T-helper 2 cell (primary cell): ENCODE results near the gene ZNF81.
"Not testable (repeated sequence)": the region's sequence is repeated elsewhere in the genome, so short reads cannot be mapped to it uniquely, and the experiment has no call there.

Source experiments
- DNase-seq, 5 experiments: peaks; one replicate each; pipeline versions ENCODE4 v3.0.0 to v3.0.0-alpha.2; 2012 to 2022

ZNF81 gene

DNA sequence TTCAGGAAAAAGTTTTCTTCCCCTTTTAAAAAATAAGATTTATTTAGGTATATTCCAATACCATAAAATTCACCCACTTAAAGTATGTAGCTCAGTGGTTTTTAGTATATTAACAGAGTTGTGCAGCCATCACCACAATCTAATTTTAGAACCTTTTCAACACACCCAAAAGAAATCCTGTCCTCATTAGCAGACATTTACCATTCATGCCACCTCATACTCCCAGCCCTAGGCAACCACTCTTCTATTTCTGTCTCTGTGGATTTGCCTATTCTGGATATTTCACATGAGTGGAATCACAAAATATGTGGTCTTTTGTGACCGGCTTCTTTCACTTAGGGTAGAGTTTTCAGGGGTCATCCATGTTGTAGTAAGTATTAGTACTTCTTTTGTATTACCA is 7.4 kb downstream of the ZNF81 start:
- no peak for DNase-seq

DNA sequence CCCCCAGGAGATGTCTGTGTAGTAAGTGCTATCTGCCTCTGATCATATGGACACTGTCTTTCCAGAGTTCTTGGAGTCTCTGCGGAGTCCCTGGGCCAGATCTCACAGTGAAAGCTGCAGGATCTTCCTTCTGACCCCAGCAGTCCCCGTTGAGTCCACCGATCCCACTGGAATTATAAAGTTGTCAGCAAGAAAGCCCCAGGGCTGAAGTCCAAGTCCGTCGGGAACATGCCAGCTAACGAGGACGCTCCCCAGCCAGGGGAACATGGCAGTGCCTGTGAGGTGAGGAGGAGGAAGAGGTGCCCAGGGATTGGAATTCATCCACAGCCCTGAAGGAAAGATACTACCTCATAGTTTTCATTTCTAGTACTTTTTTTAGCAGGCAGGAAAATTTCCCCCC is 9.3 kb downstream of the ZNF81 start:
- no peak for DNase-seq

DNA sequence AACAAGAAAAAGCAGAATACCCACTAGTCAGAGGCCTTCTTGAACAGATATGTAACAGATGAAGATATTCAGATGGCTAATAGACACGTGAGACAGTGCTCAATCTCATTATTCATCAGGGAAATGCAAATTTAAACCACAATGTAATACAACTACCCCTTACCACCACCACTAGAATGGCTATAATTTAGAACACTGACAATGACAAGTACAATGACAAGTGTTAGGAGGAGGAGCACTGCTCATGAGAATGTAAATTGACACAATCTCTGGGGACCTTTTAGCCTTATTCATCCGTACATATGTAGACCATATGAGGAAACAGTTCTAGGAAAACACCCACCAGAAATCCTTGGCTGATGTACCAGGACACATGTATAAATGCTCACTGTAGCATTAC is 13.1 kb downstream of the ZNF81 start:
- DNase-seq = no peak

DNA sequence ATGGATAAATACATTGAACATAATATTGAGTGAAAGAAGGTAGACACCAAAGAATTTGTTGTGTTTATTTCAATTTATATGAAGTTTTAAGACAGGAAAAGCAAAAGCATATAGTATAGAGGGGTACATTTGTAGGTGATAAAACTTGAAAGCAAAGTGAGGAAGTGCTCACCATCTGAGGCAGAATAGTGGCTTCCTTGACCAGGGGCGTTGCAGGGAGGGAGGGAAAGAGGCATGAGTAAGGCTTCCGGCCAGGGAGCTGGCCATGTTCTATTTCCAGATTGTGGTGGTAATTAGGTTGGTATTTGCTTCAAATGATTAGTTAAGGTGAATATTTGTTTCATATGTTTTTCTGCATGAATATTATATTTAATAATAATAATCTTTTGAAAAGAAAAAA is 13.7 kb downstream of the ZNF81 start:
- not testable (repeated sequence) for DNase-seq

DNA sequence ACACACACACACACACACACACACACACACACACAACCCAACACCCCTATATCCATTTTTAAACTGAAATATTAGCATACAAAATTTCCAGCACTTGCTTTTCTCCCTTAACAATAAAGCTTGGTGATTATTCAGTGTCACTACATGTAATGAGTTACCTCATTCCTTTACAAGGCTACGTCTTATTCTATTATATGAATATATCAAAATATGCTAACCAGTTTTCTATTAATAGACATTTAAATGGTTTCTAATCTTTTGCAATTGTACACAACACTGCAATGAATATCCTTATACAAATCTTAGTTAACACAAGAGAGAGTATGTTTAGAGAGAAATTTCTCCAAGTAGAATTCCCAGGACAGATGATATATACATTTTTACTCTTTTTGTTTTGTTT is 14.2 kb downstream of the ZNF81 start:
- DNase-seq = no peak

DNA sequence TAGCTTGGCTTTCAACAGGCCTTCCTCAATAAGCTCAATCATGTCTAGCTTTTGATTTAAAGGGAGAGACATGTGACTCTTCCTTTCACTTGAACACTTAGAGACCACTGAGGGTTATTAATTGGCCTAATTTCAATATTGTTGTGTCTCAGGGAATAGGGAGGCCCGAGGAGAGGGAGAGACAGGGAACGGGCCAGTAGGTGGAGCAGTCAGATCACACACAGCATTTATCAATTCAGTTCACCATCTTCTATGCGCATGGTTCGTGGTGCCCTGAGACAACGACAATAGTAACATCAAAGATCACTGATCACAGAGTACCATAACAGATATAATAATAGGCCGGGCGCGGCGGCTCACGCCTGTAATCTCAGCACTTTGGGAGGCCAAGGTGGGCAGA is 17.8 kb downstream of the ZNF81 start:
- peak in 2 of 5 experiments; percentile 7 to 17 for DNase-seq

DNA sequence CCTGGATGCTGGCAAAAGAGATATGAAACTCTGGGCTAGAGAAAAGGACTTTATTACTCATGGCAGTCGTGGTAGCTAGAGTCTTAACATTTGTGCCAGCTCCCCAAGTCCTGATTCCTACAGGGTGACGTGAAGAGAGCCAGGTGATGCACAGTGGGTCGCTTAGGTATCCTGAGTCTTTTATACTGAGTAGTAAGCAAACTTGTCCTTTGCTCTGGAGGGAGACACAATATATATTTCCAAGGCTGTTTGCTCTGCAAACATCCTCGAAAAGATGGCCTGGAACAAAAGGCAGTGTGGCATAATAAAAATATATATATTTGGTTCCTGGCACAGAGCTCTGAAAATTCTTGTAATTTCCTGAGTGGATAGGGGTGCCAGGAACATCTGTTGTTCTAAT is 23.0 kb downstream of the ZNF81 start:
- no peak for DNase-seq

DNA sequence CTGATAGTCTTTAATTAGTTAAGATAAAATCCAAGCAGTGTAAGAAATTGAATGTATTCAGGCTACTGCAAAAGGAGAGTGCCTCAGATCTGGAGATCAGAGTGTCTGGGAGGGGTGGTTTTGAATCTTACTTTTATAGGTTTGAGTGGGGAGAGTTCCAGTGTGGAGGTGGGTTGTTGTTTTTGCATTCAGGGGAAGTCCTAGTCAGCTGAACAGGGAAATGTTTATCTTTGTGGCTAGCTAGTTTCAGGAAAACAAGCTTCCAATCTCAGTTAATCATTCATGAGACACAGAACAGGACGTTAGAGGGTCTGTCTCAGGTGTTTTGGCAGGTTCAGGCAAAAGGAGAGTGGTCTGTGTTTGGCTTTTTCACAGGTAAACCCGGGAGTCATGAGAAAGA is 26.0 kb downstream of the ZNF81 start:
- no peak for DNase-seq

DNA sequence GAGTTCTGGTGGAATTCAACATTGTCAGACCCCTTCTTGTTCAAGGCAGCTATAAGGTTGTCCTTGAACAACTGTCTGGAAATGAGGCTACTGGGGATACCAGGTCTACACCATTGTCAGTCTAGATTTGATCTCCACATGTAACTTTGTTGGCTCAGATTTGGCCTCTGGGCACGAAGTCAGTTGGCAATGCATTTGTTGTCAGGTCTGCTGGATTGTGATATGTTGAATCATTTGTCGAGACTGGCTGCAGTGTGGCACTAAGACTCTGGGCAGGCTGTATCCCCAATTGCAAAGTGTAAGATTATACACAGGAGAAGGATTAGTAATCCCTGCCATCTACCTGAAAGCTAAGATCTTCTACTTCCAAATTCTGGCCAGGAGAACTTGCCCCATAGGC is 26.5 kb downstream of the ZNF81 start:
- DNase-seq = no peak

DNA sequence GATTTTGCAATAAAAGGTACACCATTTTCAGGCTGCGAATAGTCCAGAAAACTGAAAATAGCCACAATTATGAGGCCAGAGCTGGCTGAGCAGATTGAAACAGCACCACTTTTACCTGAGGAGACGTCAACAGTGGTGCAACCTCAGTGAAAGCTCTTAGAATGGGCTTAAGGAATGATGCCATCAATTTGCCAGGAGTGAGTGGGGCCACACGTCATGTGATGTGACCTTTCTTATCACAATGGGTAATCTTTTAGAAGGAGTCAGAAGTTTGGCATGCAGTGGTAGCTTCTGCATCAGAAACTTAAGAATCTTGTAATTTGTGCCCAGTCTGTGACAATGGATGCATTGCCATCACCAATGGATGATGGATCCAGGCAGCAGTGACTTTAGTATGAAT is 27.6 kb downstream of the ZNF81 start:
- DNase-seq = no peak

DNA sequence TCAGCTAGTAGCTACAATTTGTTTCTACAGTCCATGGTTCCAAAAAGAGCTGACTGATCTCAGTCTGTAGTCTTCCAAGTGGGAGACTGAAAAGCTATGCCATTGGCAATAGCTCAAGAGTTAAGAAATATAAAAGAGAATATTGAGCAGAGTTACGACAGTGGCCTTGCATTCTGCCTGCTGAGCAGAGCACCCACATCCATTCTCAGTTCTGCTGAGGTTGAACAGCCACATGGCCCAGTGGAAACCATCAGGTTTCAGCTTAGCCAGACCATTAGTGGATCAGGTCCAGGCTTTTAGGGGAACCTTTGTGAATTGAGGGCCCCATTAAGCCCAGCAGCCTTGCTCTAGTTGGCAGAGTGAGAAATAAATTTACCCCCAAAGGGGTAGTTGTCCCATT is 28.1 kb downstream of the ZNF81 start:
- no peak for DNase-seq

DNA sequence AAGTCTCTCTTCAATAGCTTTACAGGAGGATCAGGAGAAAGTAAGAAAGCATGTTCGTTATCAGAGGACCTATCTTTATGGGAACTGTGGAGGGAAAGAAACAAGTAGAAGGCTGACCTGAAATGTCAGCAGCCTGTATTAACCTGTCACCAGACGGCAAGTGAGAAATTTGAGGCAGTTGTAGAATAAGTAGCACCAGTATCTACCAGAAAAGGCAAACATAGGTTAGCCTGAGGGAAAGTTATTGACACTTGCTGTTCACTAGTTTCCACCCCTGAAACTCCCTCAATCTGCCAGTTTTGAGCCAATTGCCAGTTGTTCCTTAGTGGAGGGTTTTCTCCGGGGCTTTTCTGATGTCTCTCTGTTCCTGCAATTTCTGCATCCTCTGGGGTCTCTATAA is 36.4 kb downstream of the ZNF81 start:
- DNase-seq = peak in 1 of 5 experiments; percentile 6

DNA sequence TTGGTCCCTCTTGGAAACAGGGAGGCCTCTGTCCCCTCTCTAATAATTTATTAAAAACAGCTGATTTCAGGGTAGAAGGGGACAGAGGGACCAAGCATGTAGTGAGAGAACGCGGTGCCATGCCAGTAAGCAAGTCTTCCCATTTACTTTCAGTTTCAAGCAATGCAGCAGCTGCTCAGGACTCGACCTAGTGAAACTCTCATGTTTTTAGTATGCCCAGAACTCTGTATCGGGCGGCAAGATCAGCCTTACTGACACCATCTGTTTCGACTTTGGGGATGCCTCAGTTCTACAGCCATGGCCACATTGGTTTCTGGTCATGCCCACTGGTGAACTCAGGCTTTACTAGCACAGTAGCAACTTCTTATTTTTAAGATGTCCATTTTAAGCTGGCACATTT is 40.6 kb downstream of the ZNF81 start:
- no peak for DNase-seq

DNA sequence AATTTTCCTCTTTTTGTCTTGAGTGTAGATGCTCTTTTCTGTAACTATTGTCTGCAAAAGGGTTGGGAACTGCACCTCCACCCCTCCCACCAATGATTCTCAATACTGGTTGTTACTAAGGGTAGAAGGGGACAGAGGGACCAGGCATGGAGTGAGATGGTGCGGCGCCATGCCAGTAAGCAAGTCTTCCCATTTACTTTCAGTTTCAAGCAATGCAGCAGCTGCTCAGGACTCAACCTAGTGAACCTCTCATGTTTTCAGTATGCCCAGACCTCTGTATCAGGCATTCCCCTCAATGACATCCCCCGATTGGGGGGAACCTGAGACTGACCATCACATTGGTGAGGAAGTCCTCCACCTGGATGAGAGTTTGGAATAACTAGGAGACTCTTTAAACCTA is 41.5 kb downstream of the ZNF81 start:
- DNase-seq = no peak

DNA sequence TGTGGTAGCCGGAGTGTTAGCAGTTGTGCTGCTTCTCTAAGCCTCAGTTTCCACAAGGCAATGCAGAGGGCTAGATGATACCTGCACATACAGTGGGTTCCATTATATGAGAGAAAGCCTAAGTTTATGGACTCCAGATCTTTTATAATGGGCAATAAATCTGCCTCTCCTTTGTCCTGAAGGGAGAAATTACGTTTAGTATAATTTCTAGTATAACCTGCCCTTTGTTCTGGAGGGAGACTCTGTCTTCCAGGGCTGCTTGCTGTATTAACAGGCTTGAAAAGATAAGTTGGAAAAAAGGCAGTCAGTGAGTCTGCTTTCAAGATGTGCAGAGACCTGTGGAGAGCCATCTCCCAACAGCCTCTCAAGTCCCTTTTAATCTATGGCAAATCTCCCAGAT is 42.8 kb downstream of the ZNF81 start:
- DNase-seq = no peak

DNA sequence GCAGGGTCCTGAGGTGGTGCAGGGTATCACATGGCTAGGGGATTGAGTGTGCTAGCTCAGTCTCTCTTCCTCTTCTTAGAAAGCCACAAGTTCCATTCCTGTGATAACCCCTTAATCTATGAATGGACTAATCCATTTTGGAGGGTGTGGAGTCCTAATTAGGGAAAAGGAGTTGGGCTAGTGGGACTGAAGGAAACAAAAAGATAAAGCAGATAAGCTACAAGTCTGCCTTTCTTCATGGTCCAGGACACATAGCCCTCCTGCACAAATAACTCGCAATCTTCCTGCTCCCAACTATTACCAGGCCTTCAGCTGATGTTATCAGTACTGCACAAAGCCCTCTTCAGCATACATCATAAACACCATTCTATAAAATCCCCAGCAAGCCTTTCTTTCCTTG is 44.2 kb downstream of the ZNF81 start:
- DNase-seq = no peak

DNA sequence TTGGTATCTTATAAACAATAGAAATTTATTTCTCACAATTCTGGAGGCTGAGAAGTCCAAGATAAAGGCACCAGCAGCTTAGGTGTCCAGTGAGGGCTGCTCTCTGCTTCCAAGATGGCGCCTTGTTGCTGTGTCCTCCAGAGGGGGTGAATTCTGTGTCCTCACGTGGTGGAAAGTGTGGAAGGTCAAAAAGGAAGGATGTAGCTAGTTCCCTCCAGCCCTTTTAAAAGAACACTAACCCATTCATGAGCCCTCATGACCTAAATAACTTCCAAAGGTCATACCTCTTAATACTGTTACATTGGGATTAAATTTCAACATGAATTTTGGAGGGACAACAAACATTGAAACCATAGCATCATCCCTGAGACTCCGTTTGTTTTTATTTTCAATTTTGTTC is 48.8 kb downstream of the ZNF81 start:
- no peak for DNase-seq

DNA sequence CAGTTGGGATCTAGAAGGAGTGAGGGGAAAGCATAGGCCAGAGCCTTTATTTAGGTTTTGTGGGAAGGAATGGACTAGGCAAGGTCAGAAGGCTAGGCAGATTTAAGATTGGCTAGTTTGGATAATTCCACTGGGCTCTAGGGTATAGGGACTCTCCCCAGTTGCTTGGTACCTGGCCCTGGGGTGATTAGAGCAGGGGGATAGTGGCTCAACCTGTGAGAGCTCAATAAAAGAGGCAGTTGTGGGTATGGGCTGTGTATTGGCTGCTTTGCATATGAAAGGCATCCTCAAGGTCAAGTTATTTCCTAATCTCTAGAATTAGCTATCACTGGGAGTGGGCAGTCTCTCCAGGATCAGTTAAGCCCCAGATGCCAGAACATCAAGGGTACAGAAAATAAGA is 61.3 kb downstream of the ZNF81 start:
- DNase-seq = no peak

DNA sequence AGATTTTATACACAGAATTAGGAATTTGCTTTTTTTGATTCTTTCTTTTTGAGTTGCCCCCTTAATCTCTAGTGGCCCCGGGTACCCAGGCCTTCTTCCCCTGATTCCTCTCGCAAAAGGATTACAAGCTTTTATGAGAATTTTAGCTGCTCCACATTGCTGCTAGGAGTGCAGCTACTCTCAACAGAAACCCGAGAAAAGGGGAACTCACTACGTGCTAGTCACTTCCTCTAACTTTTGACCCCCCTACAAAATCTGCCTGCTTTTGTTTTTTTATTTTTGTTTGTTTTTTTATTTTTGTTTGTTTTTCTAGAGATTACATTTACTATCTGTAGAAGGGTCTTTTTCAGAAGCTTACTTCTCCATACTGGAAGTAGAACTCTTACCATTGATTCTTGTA is 64.1 kb downstream of the ZNF81 start:
- DNase-seq = no peak

DNA sequence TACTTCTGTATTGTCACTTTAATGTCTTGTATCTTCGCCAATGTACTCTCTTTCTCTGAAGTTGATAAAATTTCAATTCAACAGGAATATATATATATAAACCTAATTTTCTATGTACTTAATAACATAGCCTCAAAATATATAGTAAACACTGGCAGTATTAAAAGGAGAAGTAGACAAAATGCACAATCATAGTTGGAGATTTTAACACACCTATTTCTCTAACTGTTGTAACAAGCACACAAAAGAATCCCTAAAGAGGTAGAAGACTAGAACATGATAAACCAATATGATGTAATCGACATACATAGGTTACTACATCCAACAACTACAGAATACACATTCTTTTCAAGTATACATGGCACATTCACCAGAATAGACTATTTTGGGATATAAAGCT is 65.5 kb downstream of the ZNF81 start:
- no peak for DNase-seq

DNA sequence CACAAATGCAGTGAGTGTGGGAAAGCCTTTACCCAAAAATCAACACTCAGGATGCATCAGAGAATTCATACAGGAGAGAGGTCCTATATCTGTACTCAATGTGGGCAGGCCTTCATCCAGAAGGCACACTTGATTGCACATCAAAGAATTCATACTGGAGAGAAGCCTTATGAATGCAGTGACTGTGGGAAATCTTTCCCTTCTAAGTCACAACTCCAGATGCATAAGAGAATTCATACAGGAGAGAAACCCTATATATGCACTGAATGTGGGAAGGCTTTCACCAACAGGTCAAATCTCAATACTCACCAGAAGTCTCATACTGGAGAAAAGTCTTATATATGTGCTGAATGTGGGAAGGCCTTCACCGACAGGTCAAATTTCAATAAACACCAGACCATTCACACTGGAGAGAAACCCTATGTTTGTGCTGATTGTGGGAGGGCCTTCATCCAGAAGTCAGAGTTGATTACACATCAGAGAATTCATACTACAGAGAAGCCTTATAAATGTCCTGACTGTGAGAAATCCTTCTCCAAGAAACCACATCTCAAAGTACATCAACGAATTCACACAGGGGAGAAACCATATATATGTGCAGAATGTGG is 79.3 kb downstream of the ZNF81 start:
- DNase-seq = no peak

DNA sequence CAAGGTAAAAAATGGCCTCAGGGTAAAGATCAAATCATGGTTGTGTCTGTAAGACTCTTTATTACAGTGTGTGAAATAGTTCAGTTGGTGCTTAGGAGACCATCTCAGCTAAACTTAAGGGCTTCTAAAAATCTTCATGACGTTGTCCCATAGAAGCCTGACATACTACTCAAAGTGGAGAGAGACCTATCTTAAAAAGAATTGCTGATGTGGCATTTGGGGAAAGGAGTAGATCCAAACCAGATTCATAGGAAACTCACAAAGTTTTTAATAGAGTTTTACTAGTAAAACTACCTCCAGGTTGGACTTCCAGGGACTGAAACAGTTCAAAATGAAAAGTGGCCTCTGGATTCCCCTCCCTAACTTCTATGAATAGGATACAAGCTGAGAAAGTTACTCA is 81.6 kb downstream of the ZNF81 start:
- no peak for DNase-seq

DNA sequence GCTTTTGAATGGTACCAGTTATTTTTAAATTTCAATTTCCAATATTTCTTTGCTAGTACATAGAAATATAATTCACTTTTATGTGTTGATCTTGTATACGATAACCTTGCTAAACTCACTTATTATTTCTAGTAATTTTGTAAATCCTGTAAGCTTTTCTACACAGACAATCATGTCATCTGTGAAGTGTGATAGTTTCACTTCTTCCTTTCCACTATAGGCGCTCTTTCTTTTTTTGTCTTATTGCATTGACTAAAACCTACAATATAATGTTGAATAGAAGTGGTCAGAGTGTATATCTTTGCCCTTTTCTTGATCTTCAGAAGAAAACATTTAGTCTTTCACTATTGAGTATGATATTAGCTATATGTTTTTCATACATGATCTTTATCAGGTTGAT is 90.5 kb downstream of the ZNF81 start:
- DNase-seq = no peak

DNA sequence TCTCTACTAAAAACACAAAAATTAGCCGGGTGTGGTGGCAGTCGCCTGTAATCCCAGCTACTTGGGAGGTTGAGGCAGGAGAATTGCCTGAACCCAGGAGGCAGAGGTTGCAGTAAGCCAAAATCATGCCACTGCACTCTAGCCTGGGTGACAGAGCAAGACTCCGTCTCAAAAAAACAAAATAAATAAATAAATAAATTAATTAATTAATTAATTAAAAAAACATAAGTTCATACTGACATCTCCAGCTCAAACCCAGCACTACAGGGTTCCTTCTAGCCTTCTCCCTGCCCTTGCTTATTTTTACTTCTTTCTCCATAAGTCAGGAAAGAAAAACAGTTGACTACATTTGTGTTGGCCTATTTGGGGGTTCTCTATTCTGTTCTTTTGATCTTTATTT is 95.3 kb downstream of the ZNF81 start:
- DNase-seq = not testable (repeated sequence)

DNA sequence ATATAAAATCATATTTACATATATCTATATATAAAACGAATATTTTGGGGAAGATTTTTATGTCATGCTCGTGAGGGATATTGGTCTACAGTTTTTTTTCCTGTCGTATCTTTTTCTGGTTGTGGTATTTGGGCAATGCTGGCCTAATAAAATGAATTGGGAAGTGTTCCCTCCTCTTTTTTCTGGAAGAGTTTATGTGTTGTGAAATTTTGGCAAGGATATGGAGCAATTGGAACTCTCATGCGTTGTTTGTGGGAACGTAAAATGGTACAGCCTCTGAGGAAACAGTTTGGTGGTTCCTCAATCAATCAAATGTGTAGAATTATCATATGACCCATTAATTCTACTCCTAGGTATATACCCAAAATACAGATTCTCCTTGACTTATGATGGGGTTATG is 97.2 kb downstream of the ZNF81 start:
- no peak for DNase-seq
